H9 (cell line): ENCODE data around the gene HECA. TPM values are rescaled to one million over a fixed set of nuclear protein-coding genes. Genes with fewer than 3 reads are reported as not detected.

Experiments
- DNase-seq: peaks from one replicate; pipeline ENCODE4 v3.0.0-alpha.2; 2017
- H2AFZ ChIP-seq: one replicate; pipeline ENCODE4 v1.6.1; 2013; ENCODE audit warnings: mild to moderate bottlenecking, low read length, control low read depth, moderate library complexity
- H2AK5ac ChIP-seq: 2 replicates; pipeline ENCODE4 v1.6.1; 2013; ENCODE audit warnings: low read length, control low read depth, mixed read lengths; ENCODE audit not compliant: insufficient read length
- H2BK120ac ChIP-seq: one replicate; pipeline ENCODE4 v1.6.1; 2013; ENCODE audit warnings: low read depth, mild to moderate bottlenecking, low read length, control low read depth, inconsistent platforms; ENCODE audit not compliant: poor library complexity, severe bottlenecking
- H2BK12ac ChIP-seq: 2 replicates; pipeline ENCODE4 v1.6.1; 2013; ENCODE audit warnings: low read length, control low read depth, mixed read lengths, low read depth; ENCODE audit not compliant: insufficient read length
- H2BK15ac ChIP-seq: 2 replicates; pipeline ENCODE4 v1.6.1; 2013; ENCODE audit warnings: low read depth, low read length, control low read depth
- H2BK20ac ChIP-seq: one replicate; pipeline ENCODE4 v1.6.1; 2013; ENCODE audit warnings: low read depth, mild to moderate bottlenecking, low read length, control low read depth, inconsistent platforms; ENCODE audit not compliant: poor library complexity, severe bottlenecking
- H2BK5ac ChIP-seq: 2 replicates; pipeline ENCODE4 v1.6.1; 2013; ENCODE audit warnings: low read length, control low read depth, mixed read lengths; ENCODE audit not compliant: insufficient read length
- H3K14ac ChIP-seq: 2 replicates; pipeline ENCODE4 v1.6.1; 2013; ENCODE audit warnings: low read length, control low read depth; ENCODE audit not compliant: insufficient read depth
- H3K18ac ChIP-seq: 2 replicates; pipeline ENCODE4 v1.6.1; 2013; ENCODE audit warnings: low read depth, mild to moderate bottlenecking, mixed read lengths, low read length, control low read depth; ENCODE audit not compliant: insufficient read length
- H3K23ac ChIP-seq: 2 replicates; pipeline ENCODE4 v1.6.1; 2013; ENCODE audit warnings: low read length, control low read depth, mixed read lengths, low read depth; ENCODE audit not compliant: insufficient read length
- H3K23me2 ChIP-seq: 2 replicates; pipeline ENCODE4 v1.6.1; 2013; ENCODE audit warnings: low read depth, mild to moderate bottlenecking, mixed read lengths, low read length, control low read depth; ENCODE audit not compliant: insufficient read length, poor library complexity, severe bottlenecking
- H3K27ac ChIP-seq: 2 replicates; pipeline ENCODE4 v1.5.1; 2013; ENCODE audit warnings: low read length, control low read depth, mixed read lengths, low read depth; ENCODE audit not compliant: insufficient read length
- H3K27me3 ChIP-seq: 2 replicates; pipeline ENCODE4 v1.6.1; 2013; ENCODE audit warnings: low read length, control low read depth, inconsistent platforms; ENCODE audit not compliant: insufficient read depth
- H3K4ac ChIP-seq: 2 replicates; pipeline ENCODE4 v1.6.1; 2013; ENCODE audit warnings: low read depth, mild to moderate bottlenecking, control low read depth, inconsistent platforms, low read length, moderate library complexity
- H3K4me1 ChIP-seq: 2 replicates; pipeline ENCODE4 v1.6.1; 2013; ENCODE audit warnings: low read length, control low read depth, inconsistent platforms; ENCODE audit not compliant: insufficient read depth
- H3K4me2 ChIP-seq: 2 replicates; pipeline ENCODE4 v1.6.1; 2013; ENCODE audit warnings: low read length, control low read depth, mixed read lengths; ENCODE audit not compliant: insufficient read length, insufficient read depth
- H3K56ac ChIP-seq: 2 replicates; pipeline ENCODE4 v1.6.1; 2013; ENCODE audit warnings: low read depth, mild to moderate bottlenecking, mixed read lengths, low read length, control low read depth; ENCODE audit not compliant: insufficient read length
- H3K79me1 ChIP-seq: 2 replicates; pipeline ENCODE4 v1.6.1; 2013; ENCODE audit warnings: low read depth, mild to moderate bottlenecking, moderate library complexity, low read length, control low read depth, inconsistent platforms; ENCODE audit not compliant: insufficient read depth, poor library complexity, severe bottlenecking
- H3K79me2 ChIP-seq: 2 replicates; pipeline ENCODE4 v1.6.1; 2013; ENCODE audit warnings: low read length, control low read depth, inconsistent platforms; ENCODE audit not compliant: insufficient read depth
- H3K9ac ChIP-seq: 2 replicates; pipeline ENCODE4 v1.6.1; 2013; ENCODE audit warnings: low read length, control low read depth, mixed read lengths; ENCODE audit not compliant: insufficient read length; ENCODE audit errors: extremely low read depth
- H3K9me3 ChIP-seq: one replicate; pipeline ENCODE4 v1.6.1; 2013; ENCODE audit warnings: low read depth, low read length, inconsistent platforms; ENCODE audit not compliant: control insufficient read depth
- H3T11ph ChIP-seq: one replicate; pipeline ENCODE4 v1.6.1; 2013; ENCODE audit warnings: mild to moderate bottlenecking, low read length, control low read depth, inconsistent platforms
- H4K20me1 ChIP-seq: one replicate; pipeline ENCODE4 v1.6.1; 2013; ENCODE audit not compliant: control insufficient read depth, insufficient read length, insufficient read depth
- H4K5ac ChIP-seq: 2 replicates; pipeline ENCODE4 v1.6.1; 2013; ENCODE audit warnings: low read depth, mild to moderate bottlenecking, mixed read lengths, low read length, control low read depth; ENCODE audit not compliant: insufficient read length
- H4K8ac ChIP-seq: replicated peaks from 2 replicates; pipeline ENCODE4 v1.6.1; 2013; ENCODE audit warnings: low read length, control low read depth, mixed read lengths, low read depth; ENCODE audit not compliant: insufficient read length
- H4K91ac ChIP-seq: 2 replicates; pipeline ENCODE4 v1.6.1; 2013; ENCODE audit warnings: low read depth, mild to moderate bottlenecking, moderate library complexity, mixed read lengths, low read length, control low read depth; ENCODE audit not compliant: insufficient read length
- H3K27ac Mint-ChIP-seq, 3 experiments: 2 replicates in 2 of 3; 3 replicates in 1 of 3; pipeline ENCODE4 v1.8.0; 2020 to 2021; ENCODE audit warnings: mixed read lengths in 3 of 3, mild to moderate bottlenecking in 1 of 3, moderate library complexity in 1 of 3
- H3K27me3 Mint-ChIP-seq: 2 replicates; pipeline ENCODE4 v1.8.0; 2021; ENCODE audit warnings: low read depth, mild to moderate bottlenecking, moderate library complexity, mixed read lengths
- H3K36me3 Mint-ChIP-seq, 3 experiments: 2 replicates in 2 of 3; 3 replicates in 1 of 3; pipeline ENCODE4 v1.8.0; 2020 to 2021; ENCODE audit warnings: low read depth in 3 of 3, mixed read lengths in 3 of 3; ENCODE audit not compliant: insufficient read depth in 1 of 3
- H3K4me1 Mint-ChIP-seq, 2 experiments: 2 replicates each; pipeline ENCODE4 v1.8.0; 2020; ENCODE audit warnings: mixed read lengths in 2 of 2
- H3K4me3 Mint-ChIP-seq, 2 experiments: 2 replicates in 1 of 2; 3 replicates in 1 of 2; pipeline ENCODE4 v1.8.0; 2020 to 2021; ENCODE audit warnings: mild to moderate bottlenecking in 2 of 2, mixed read lengths in 2 of 2, moderate library complexity in 1 of 2
- H3K9me3 Mint-ChIP-seq, 2 experiments: 2 replicates in 1 of 2; 3 replicates in 1 of 2; pipeline ENCODE4 v1.8.0; 2020; ENCODE audit warnings: mild to moderate bottlenecking in 2 of 2, mixed read lengths in 2 of 2, moderate library complexity in 1 of 2
- CTCF ChIP-seq: fragments of 200-600 bp; sonication (generic); conservative IDR thresholded peaks from 3 replicates; pipeline ENCODE4 v1.8.0; 2021; ENCODE audit warnings: antibody characterized with exemption, mild to moderate bottlenecking
- WGBS: extraction: QIAGEN DNeasy Blood & Tissue Kit; methylation state at CpG from one replicate; pipeline ENCODE4 v1.1.7; 2013; ENCODE audit warnings: missing lambda C conversion rate, low lambda C conversion rate, mixed read lengths; ENCODE audit not compliant: insufficient read length; ENCODE audit errors: extremely low coverage; 5-methylcytosine and 5-hydroxymethylcytosine counted together
- total RNA-seq: library from RNA; stranded (reverse); gene quantifications from 2 replicates; pipeline ENCODE4 v1.2.1, GENCODE V29; 2021

HECA gene
- total RNA-seq, 1 experiment from 2014 or later, result 4.8 TPM

- Histone ChIP-seq H2BK5ac (no peak overlapping the region), H2BK12ac (no peak overlapping the region), H4K91ac (no peak overlapping the region), H2AFZ (no peak overlapping the region), H2AK5ac (no peak overlapping the region), H2BK20ac (no peak overlapping the region), H4K5ac (no peak overlapping the region), H3K4me2 (no peak overlapping the region), H4K20me1 (no peaks in the 10 kb centered on the region), H3K18ac (no peak overlapping the region), H2BK15ac (no peak overlapping the region), H3K9ac (no peak overlapping the region), H3K79me1 (no peaks in the 10 kb centered on the region), H3K4me1 (no peaks in the 10 kb centered on the region), H3K23me2 (no peaks in the 10 kb centered on the region), H3K9me3 (no peaks in the 10 kb centered on the region), H3K14ac (no peak overlapping the region), H3K27me3 (no peaks in the 10 kb centered on the region), H3K4ac (no peak overlapping the region), H3K23ac (no peak overlapping the region), H3T11ph (no peak overlapping the region), H3K56ac (no peak overlapping the region), H2BK120ac (no peak overlapping the region), H4K8ac (no peak overlapping the region), H3K27ac (no peak overlapping the region), H3K79me2 (no peaks in the 10 kb centered on the region)
- no CpG with 5 or more reads among the region's 3 CpGs for WGBS
- no peak overlapping the region for H3K27ac Mint-ChIP-seq
- TF ChIP-seq CTCF, result no peak
- H3K4me1 Mint-ChIP-seq, result peaks cover 10 to 12% of the 10 kb centered on the region in 2 experiments
- no peak overlapping the region for H3K4me3 Mint-ChIP-seq
- H3K9me3 Mint-ChIP-seq, result no peaks in the 10 kb centered on the region
- no peak for DNase-seq
- no peaks in the 10 kb centered on the region for H3K27me3 Mint-ChIP-seq
- peaks cover 0 to 2% (median 0%) of the 10 kb centered on the region in 3 experiments; a peak in 2 of 7 replicates for H3K36me3 Mint-ChIP-seq
Observed at GRCh38 chr6:139194740-139195139, 59.9 kb downstream of the HECA start.
